ENCODE measurements around the gene CYP3A7.
"Not testable (repeated sequence)": the region's sequence is repeated elsewhere in the genome, so short reads cannot be mapped to it uniquely, and the experiment has no call there.

CYP3A7 gene

GRCh38 chr7:99734987-99735386 lies at the start of gene CYP3A7:
TSS of gene CYP3A7 (minus strand) at chr7:99735196. CDS start at chr7:99735093, 103 bp downstream.
- DNase-seq: no peak

GRCh38 chr7:99784007-99784406 lies 49.0 kb upstream of the CYP3A7 start, which contains the start of gene CYP3A4:
TSS of gene CYP3A4 (minus strand) at chr7:99784184. CDS start at chr7:99784081, 103 bp downstream.
- DNase-seq: no peak

- no peak for DNase-seq
These were observed 47.3 kb upstream of the CYP3A7 start for GRCh38 chr7:99782012-99782953.

- no peak for DNase-seq
These were observed 45.6 kb upstream of the CYP3A7 start for GRCh38 chr7:99780588-99780987.

GRCh38 chr7:99779949-99780348 lies 45.0 kb upstream of the CYP3A7 start:
- DNase-seq: no peak

GRCh38 chr7:99778880-99779279 lies 43.9 kb upstream of the CYP3A7 start:
- DNase-seq: no peak

- not testable (repeated sequence) for DNase-seq
These were observed 38.4 kb upstream of the CYP3A7 start for GRCh38 chr7:99773395-99773794.

- DNase-seq: no peak
These were observed 37.6 kb upstream of the CYP3A7 start for GRCh38 chr7:99772565-99772964.

GRCh38 chr7:99769494-99769893 lies 34.5 kb upstream of the CYP3A7 start:
- not testable (repeated sequence) for DNase-seq

- no peak for DNase-seq
These were observed 33.5 kb upstream of the CYP3A7 start for GRCh38 chr7:99768471-99768870.

GRCh38 chr7:99767662-99768061 lies 32.7 kb upstream of the CYP3A7 start:
- no peak for DNase-seq

- DNase-seq: no peak
These were observed 31.6 kb upstream of the CYP3A7 start for GRCh38 chr7:99766484-99767099.

GRCh38 chr7:99764478-99764877 lies 29.5 kb upstream of the CYP3A7 start:
- DNase-seq: no peak

GRCh38 chr7:99762680-99763327 lies 27.8 kb upstream of the CYP3A7 start:
- DNase-seq: no peak

- DNase-seq: no peak
These were observed 20.1 kb upstream of the CYP3A7 start for GRCh38 chr7:99755085-99755484.

- DNase-seq: no peak
These were observed 17.4 kb upstream of the CYP3A7 start for GRCh38 chr7:99752356-99752755.

- not testable (repeated sequence) for DNase-seq
These were observed 16.5 kb upstream of the CYP3A7 start for GRCh38 chr7:99751322-99752052.

- no peak for DNase-seq
These were observed 14.0 kb upstream of the CYP3A7 start for GRCh38 chr7:99748846-99749579.

GRCh38 chr7:99746915-99747314 lies 11.9 kb upstream of the CYP3A7 start:
- DNase-seq: not testable (repeated sequence)

- DNase-seq: not testable (repeated sequence)
These were observed 10.4 kb upstream of the CYP3A7 start for GRCh38 chr7:99745395-99745794.

GRCh38 chr7:99742737-99743394 lies 7.9 kb upstream of the CYP3A7 start:
- DNase-seq: no peak

GRCh38 chr7:99741441-99741795 lies 6.4 kb upstream of the CYP3A7 start:
- DNase-seq: no peak

Data from activated T-cell treated with anti-CD3 and anti-CD28 coated beads for 4 hours (primary cell).